Neuronal stem cell (in vitro differentiated cells): ENCODE results near the gene SFXN1.
A peak's percentile ranks its signal among the peaks of the same experiment; 100 is the strongest.

Experiments
- DNase-seq: peaks from one replicate; pipeline ENCODE4 v3.0.0-alpha.2; 2013; ENCODE audit warnings: low spot score
- H2AFZ ChIP-seq: one replicate; pipeline ENCODE4 v1.6.1; 2013; ENCODE audit warnings: mild to moderate bottlenecking, low read length, inconsistent platforms
- H2AK5ac ChIP-seq: 2 replicates; pipeline ENCODE4 v1.6.1; 2013; ENCODE audit warnings: low read depth, mild to moderate bottlenecking, inconsistent platforms, low read length, moderate library complexity, mixed read lengths
- H2BK120ac ChIP-seq: 2 replicates; pipeline ENCODE4 v1.6.1; 2013; ENCODE audit warnings: low read depth, mild to moderate bottlenecking, inconsistent platforms, low read length, moderate library complexity, mixed read lengths
- H2BK12ac ChIP-seq: one replicate; pipeline ENCODE4 v1.6.1; 2013; ENCODE audit warnings: low read length, inconsistent platforms
- H2BK15ac ChIP-seq: 2 replicates; pipeline ENCODE4 v1.6.1; 2013; ENCODE audit warnings: mild to moderate bottlenecking, low read length, inconsistent platforms, mixed read lengths
- H2BK5ac ChIP-seq: one replicate; pipeline ENCODE4 v1.6.1; 2013; ENCODE audit warnings: inconsistent platforms, mild to moderate bottlenecking, low read length, moderate library complexity
- H3K14ac ChIP-seq: one replicate; pipeline ENCODE4 v1.6.1; 2013; ENCODE audit warnings: low read length, inconsistent platforms
- H3K18ac ChIP-seq: 2 replicates; pipeline ENCODE4 v1.6.1; 2013; ENCODE audit warnings: low read length, inconsistent platforms
- H3K23ac ChIP-seq: 2 replicates; pipeline ENCODE4 v1.6.1; 2013; ENCODE audit warnings: low read depth, mild to moderate bottlenecking, mixed read lengths, low read length, inconsistent platforms; ENCODE audit not compliant: poor library complexity
- H3K27ac ChIP-seq: replicated peaks from 3 replicates; pipeline ENCODE4 v1.5.1; 2013; ENCODE audit warnings: low read length, inconsistent platforms
- H3K27me3 ChIP-seq, 3 experiments: 2 replicates each; pipeline ENCODE4 v1.6.1; 2013; ENCODE audit warnings: low read length in 3 of 3, mild to moderate bottlenecking in 2 of 3, inconsistent platforms in 1 of 3, low read depth in 1 of 3, mixed read lengths in 1 of 3, moderate library complexity in 1 of 3; ENCODE audit not compliant: control insufficient read depth in 3 of 3, insufficient read depth in 3 of 3
- H3K36me3 ChIP-seq, 2 donors: replicated peaks in 1 of 2; 2 replicates each; pipeline ENCODE4 v1.6.1; 2013; ENCODE audit warnings: low read length in 2 of 2; ENCODE audit not compliant: control insufficient read depth in 2 of 2, insufficient read depth in 2 of 2
- H3K4ac ChIP-seq: 2 replicates; pipeline ENCODE4 v1.6.1; 2013; ENCODE audit warnings: inconsistent platforms, mild to moderate bottlenecking, low read length, moderate library complexity
- H3K4me1 ChIP-seq, 2 donors: 1 replicate in 1 of 2; 2 replicates in 1 of 2; pipeline ENCODE4 v1.6.1; 2013; ENCODE audit warnings: low read length in 2 of 2, low read depth in 1 of 2; ENCODE audit not compliant: control insufficient read depth in 2 of 2, insufficient read depth in 1 of 2
- H3K4me2 ChIP-seq: one replicate; pipeline ENCODE4 v1.6.1; 2013; ENCODE audit warnings: mild to moderate bottlenecking, low read length, inconsistent platforms; ENCODE audit not compliant: insufficient read depth, poor library complexity, severe bottlenecking
- H3K4me3 ChIP-seq, 2 donors: 2 replicates each; pipeline ENCODE4 v1.5.1; 2013; ENCODE audit warnings: low read length in 2 of 2, mild to moderate bottlenecking in 2 of 2, inconsistent platforms in 1 of 2, moderate library complexity in 1 of 2
- H3K79me1 ChIP-seq: one replicate; pipeline ENCODE4 v1.6.1; 2013; ENCODE audit warnings: low read depth, mild to moderate bottlenecking, inconsistent platforms, low read length, moderate library complexity
- H3K9ac ChIP-seq: one replicate; pipeline ENCODE4 v1.6.1; 2013; ENCODE audit warnings: mild to moderate bottlenecking, low read depth, low read length, inconsistent platforms; ENCODE audit not compliant: poor library complexity
- H3K9me3 ChIP-seq, 2 donors: replicated peaks in 1 of 2; 2 replicates each; pipeline versions ENCODE3 to v1.6.1; 2013; ENCODE audit warnings: low read length in 2 of 2, mild to moderate bottlenecking in 2 of 2, inconsistent platforms in 1 of 2, low read depth in 1 of 2, mixed read lengths in 1 of 2, moderate library complexity in 1 of 2; ENCODE audit not compliant: control insufficient read depth in 2 of 2, insufficient read depth in 1 of 2
- H4K8ac ChIP-seq: one replicate; pipeline ENCODE4 v1.6.1; 2013; ENCODE audit warnings: low read depth, mild to moderate bottlenecking, inconsistent platforms, low read length, moderate library complexity
- H4K91ac ChIP-seq: one replicate; pipeline ENCODE4 v1.6.1; 2013; ENCODE audit warnings: low read length, low read depth, mild to moderate bottlenecking, inconsistent platforms; ENCODE audit not compliant: poor library complexity
- WGBS, 2 donors: extraction: QIAGEN DNeasy Blood & Tissue Kit; methylation state at CpG; one replicate each; pipeline ENCODE4 v1.1.7; 2013; ENCODE audit warnings: missing lambda C conversion rate in 2 of 2, mixed read lengths in 1 of 2; ENCODE audit not compliant: insufficient read length in 2 of 2, insufficient replicate concordance in 1 of 2; ENCODE audit errors: extremely low coverage in 2 of 2; 5-methylcytosine and 5-hydroxymethylcytosine counted together

SFXN1 gene

DNA sequence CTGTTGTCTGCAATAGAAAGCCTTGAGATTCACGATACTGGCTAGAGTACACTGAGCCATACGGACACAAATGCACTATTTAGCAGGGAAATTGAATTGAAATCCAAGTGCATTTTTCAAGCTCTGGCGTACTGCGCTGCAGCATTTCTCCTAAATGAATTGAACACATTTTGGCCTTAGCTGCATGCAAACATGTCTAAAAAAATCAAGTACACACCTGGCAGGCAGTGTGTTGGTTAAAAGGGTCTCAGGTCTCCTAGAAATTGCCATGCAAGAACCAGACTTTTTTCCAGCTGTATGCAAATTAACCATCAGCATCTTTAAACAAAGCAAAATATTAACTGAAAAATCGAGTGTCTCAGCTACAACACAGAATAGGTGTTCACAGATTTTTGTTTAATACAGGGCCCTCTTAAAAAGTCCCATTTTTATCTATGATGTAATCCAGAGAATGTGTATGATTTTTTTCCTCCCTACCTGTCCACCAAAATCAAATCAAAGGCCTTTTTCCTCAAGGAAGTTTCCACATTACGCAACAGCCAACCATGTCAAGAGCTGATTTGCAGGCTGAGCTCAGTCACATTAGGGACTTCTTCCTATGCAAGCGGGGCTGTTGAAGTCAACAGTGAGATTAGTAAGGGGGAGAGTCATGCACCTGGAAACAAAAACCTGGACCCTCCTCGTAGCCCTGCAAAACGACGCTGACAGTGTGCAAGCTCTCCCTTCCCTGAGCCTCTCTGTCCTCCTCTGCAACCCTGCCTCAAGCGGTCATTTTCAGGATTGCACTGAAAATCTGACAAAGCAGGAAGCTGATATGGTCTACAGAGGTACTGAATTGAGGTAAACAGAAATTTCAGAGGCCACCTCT, 14.1 kb upstream of the SFXN1 start:
- Histone ChIP-seq H4K91ac (no peak overlapping the region), H3K27me3 (peaks cover 0 to 37% (median 0%) of the 10 kb centered on the region in 3 experiments), H2AK5ac (no peak overlapping the region), H3K23ac (no peak overlapping the region), H2BK5ac (no peak overlapping the region), H3K36me3 (no peaks in the 10 kb centered on the region), H3K79me1 (no peaks in the 10 kb centered on the region), H2BK12ac (no peak overlapping the region), H2BK120ac (no peak overlapping the region), H3K27ac (no peak overlapping the region), H2BK15ac (no peak overlapping the region), H4K8ac (no peak overlapping the region), H3K14ac (no peak overlapping the region), H2AFZ (peak overlapping the region; percentile 54), H3K18ac (no peak overlapping the region), H3K9ac (no peak overlapping the region), H3K9me3 (no peaks in the 10 kb centered on the region), H3K4me1 (peaks cover 0 to 1% of the 10 kb centered on the region in 2 donors), H3K4me2 (no peak overlapping the region), H3K4ac (no peak overlapping the region), H3K4me3 (no peak overlapping the region)
- no peak for DNase-seq
- WGBS, 2 donors = no CpG with 5 or more reads among the region's 11 CpGs

DNA sequence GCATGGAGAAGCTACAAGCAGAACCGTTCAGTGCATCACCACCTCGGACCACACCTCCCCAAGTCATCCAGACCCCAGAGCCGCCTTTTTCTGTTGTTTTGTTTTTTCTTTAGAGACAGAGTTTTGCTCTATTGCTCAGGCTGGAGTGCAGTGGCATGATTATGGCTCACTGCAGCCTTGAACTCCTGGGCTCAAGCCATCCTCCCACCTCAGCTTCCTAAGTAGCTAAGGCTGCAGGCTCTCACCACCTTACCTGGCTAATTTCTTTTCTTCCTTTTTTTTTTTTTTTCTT, 13.5 kb upstream of the SFXN1 start:
- H2BK12ac ChIP-seq = no peak overlapping the region
- H3K9me3 ChIP-seq = no peaks in the 10 kb centered on the region

DNA sequence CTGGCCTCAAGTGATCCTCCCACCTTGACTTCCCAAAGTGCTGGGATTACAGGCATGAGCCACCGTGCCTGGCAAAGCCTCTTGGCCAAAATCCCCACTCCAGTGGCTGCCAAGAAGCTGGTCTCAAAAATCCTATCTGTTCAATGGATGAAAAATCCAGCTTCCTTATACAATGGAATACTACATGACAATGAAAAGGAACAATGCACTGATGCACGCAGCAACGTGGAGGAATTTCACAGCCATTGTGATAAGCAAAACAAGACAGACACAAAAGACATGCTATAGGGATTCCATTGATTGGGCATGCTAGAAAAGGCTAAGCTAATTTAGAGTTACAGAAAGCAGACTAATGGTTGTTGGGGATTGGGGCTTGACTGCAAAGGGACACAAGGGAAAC, 13.1 kb upstream of the SFXN1 start:
- Histone ChIP-seq H2BK120ac (no peak overlapping the region), H3K14ac (no peak overlapping the region), H2BK15ac (no peak overlapping the region), H4K91ac (no peak overlapping the region), H3K4me2 (no peak overlapping the region), H3K27ac (no peak overlapping the region), H3K36me3 (no peaks in the 10 kb centered on the region), H2BK12ac (no peak overlapping the region), H3K79me1 (no peaks in the 10 kb centered on the region), H3K18ac (no peak overlapping the region), H3K4me3 (no peak overlapping the region), H2BK5ac (no peak overlapping the region), H3K4ac (no peak overlapping the region), H2AFZ (no peak overlapping the region), H3K27me3 (peaks cover 0 to 43% (median 0%) of the 10 kb centered on the region in 3 experiments), H3K23ac (no peak overlapping the region), H3K9ac (no peak overlapping the region), H4K8ac (no peak overlapping the region), H3K9me3 (no peaks in the 10 kb centered on the region), H2AK5ac (no peak overlapping the region), H3K4me1 (peaks cover 0 to 3% of the 10 kb centered on the region in 2 donors)
- no peak for DNase-seq
- no CpG with 5 or more reads among the region's 3 CpGs for WGBS, 2 donors

More for the DNA sequence above, 13.5 kb upstream of the SFXN1 start:
- no peak overlapping the region for H3K9ac ChIP-seq
- no peak overlapping the region for H3K14ac ChIP-seq
- H3K23ac ChIP-seq = no peak overlapping the region
- H2BK15ac ChIP-seq = no peak overlapping the region
- H2AK5ac ChIP-seq = no peak overlapping the region
- no peak overlapping the region for H3K4ac ChIP-seq
- H3K27ac ChIP-seq = no peak overlapping the region
- H2BK120ac ChIP-seq = no peak overlapping the region
- peaks cover 0 to 43% (median 0%) of the 10 kb centered on the region in 3 experiments for H3K27me3 ChIP-seq
- H4K91ac ChIP-seq = no peak overlapping the region
- H2AFZ ChIP-seq = peak overlapping the region; percentile 54
- no peaks in the 10 kb centered on the region for H3K79me1 ChIP-seq
- peaks cover 0 to 1% of the 10 kb centered on the region in 2 donors for H3K4me1 ChIP-seq
- H3K18ac ChIP-seq = no peak overlapping the region
- no peak overlapping the region for H3K4me3 ChIP-seq
- no CpG with 5 or more reads among the region's 3 CpGs for WGBS, 2 donors
- no peak overlapping the region for H4K8ac ChIP-seq
- H2BK5ac ChIP-seq = no peak overlapping the region
- H3K4me2 ChIP-seq = no peak overlapping the region
- H3K36me3 ChIP-seq = no peaks in the 10 kb centered on the region
- DNase-seq = no peak

DNA sequence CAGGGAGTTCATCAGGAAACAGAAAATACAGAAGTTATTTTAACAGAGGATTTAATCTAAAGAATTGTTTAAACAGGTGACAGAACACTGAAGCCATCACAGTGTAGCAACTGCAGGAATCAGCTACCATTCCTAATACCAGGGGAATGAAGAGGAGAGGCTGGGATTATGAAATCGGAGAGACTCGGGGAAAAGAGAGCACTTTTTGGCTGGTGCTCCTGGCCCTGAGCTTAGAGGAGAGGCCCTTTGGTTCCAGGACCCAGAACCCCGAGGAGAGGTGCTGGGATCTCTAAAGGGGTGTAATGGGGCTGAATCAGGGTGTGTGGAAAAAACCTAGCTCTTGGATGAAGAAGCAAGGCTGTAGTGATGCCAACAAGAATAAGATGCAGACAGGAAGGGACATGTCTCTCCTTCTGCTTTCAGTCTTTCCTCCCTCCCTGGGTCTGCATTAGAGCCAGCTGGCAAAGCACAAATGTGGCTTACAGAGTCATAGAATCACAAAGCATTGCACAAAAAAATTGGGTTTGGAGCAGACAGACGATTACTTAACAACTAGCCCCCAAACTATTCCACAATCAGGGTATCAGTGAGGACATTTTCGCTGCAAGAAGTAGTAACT, 11.6 kb upstream of the SFXN1 start:
- Histone ChIP-seq H3K36me3 (no peaks in the 10 kb centered on the region), H3K79me1 (no peaks in the 10 kb centered on the region), H4K8ac (no peak overlapping the region), H3K9me3 (no peaks in the 10 kb centered on the region), H3K4me2 (no peak overlapping the region), H3K14ac (no peak overlapping the region), H2AFZ (peak overlapping the region; percentile 6), H3K27ac (no peak overlapping the region), H2BK12ac (no peak overlapping the region), H2AK5ac (no peak overlapping the region), H3K4me1 (peaks cover 0 to 5% of the 10 kb centered on the region in 2 donors), H3K18ac (no peak overlapping the region), H2BK15ac (no peak overlapping the region), H3K9ac (no peak overlapping the region), H2BK120ac (no peak overlapping the region), H3K4me3 (no peak overlapping the region), H2BK5ac (no peak overlapping the region), H4K91ac (no peak overlapping the region), H3K27me3 (peaks cover 0 to 45% (median 0%) of the 10 kb centered on the region in 3 experiments), H3K23ac (no peak overlapping the region), H3K4ac (no peak overlapping the region)
- no peak for DNase-seq
- no CpG with 5 or more reads among the region's 5 CpGs for whole genome bisulfite sequencing, 2 donors
